H1 (cell line): ENCODE measurements around the gene FRMD3. TPM values are rescaled to one million over a fixed set of nuclear protein-coding genes. Genes with fewer than 3 reads are reported as not detected.

Experiments
- CHD7 ChIP-seq: fragments of 300-600 bp; sonication (generic); IDR thresholded peaks from 2 replicates; pipeline ENCODE4 v1.7.1; 2012; ENCODE audit warnings: low read length, moderate library complexity, mild to moderate bottlenecking, inconsistent platforms; ENCODE audit not compliant: insufficient replicate concordance
- polyA plus RNA-seq, 7 experiments: library from polyadenylated mRNA; depleted of rRNA in 3 of 7; stranded (reverse) in 5 of 7; unstranded in 2 of 7; fragments of >200 nt in 5 of 7; fragments of 200-250 nt in 2 of 7; gene quantifications; 1 replicate in 5 of 7; 2 replicates in 1 of 7; 4 replicates in 1 of 7; pipeline versions ENCODE4 v1.2.1 to v1.2.3, GENCODE V29; 2011 to 2013; ENCODE audit warnings: missing spikeins in 2 of 7, mixed read lengths in 2 of 7
- total RNA-seq: library from RNA; stranded (reverse); fragmentation: NEBNext Ultra II Directional; extraction: Animal tissue kit (Norgen Biotek cat#: 25700); gene quantifications from 2 replicates; pipeline ENCODE4 v1.2.1, GENCODE V29; 2021

Gene FRMD3
- total and polyA plus RNA-seq, 2 of the 8 experiments (the other 6 are each of a cell fraction or from before 2014, with no cell fraction given) = 0.15 to 1.4 TPM

- TF ChIP-seq CHD7 = no peak
Measured at GRCh38 chr9:83491995-83492394, 46.2 kb downstream of the FRMD3 start (continued).
